Left lung (tissue), 10 donors: ENCODE data around the gene ZNF862. TPM values are rescaled to one million over a fixed set of nuclear protein-coding genes. Genes with fewer than 3 reads are reported as not detected.

Experiments
- ATAC-seq: fragments of 200-7000 bp; cut with Tn5 transposase; one replicate; pipeline ENCODE4 v1.9.1; 2020; ENCODE audit warnings: moderate library complexity
- DNase-seq, 4 donors: peaks; one replicate each; pipeline ENCODE4 v3.0.0-alpha.2; 2013 to 2020
- H3K27ac ChIP-seq, 2 donors: fragments of 200-600 bp; sonication (generic) in 1 of 2; one replicate each; pipeline versions ENCODE4 v1.5.0 to v1.8.0; 2020 to 2021
- H3K27me3 ChIP-seq, 2 donors: fragments of 200-600 bp; sonication (generic) in 1 of 2; one replicate each; pipeline versions ENCODE4 v1.5.0 to v1.8.0; 2020 to 2021
- H3K36me3 ChIP-seq, 2 donors: fragments of 200-600 bp; sonication (generic) in 1 of 2; one replicate each; pipeline versions ENCODE4 v1.5.0 to v1.8.0; 2020 to 2021
- H3K4me1 ChIP-seq, 2 donors: fragments of 200-600 bp; one replicate each; pipeline ENCODE4 v1.8.0; 2021
- H3K4me3 ChIP-seq, 2 donors: fragments of 200-600 bp; sonication (generic) in 1 of 2; one replicate each; pipeline versions ENCODE4 v1.5.0 to v1.8.0; 2020 to 2021; ENCODE audit warnings: mild to moderate bottlenecking in 1 of 2
- H3K9me3 ChIP-seq, 2 donors: fragments of 200-600 bp; sonication (generic) in 1 of 2; one replicate each; pipeline versions ENCODE4 v1.5.0 to v1.8.0; 2020 to 2021
- CTCF ChIP-seq, 2 donors: fragments of 200-600 bp; sonication (generic) in 1 of 2; IDR thresholded peaks; one replicate each; pipeline versions ENCODE4 v1.5.0 to v1.8.0; 2021; ENCODE audit warnings: antibody characterized with exemption in 2 of 2
- intact Hi-C, 2 donors: fragments of 100-400 bp; cut with DNase I; formaldehyde crosslinking; loops; one replicate each; pipeline versions ENCODE4 v1.11.2 to v1.14.2; 2022
- polyA plus RNA-seq, 6 donors: library from polyadenylated mRNA; unstranded; fragments of 120-200 nt; gene quantifications; one replicate each; pipeline ENCODE4 v1.2.1, GENCODE V29; 2013; ENCODE audit not compliant: insufficient read length in 6 of 6
- total RNA-seq, 2 donors: library from RNA; stranded (reverse); fragmentation: NEBNext Ultra II Directional; extraction: Animal tissue kit (Norgen Biotek cat#: 25700); gene quantifications; one replicate each; pipeline ENCODE4 v1.2.1, GENCODE V29; 2021
- donor health status: DM: no; HTN: yes; CAD: no.
- donor health status: DM: no; HTN: no; CAD: no.

Gene ZNF862
- total and polyA plus RNA-seq, 8 donors, result 9.8 to 27.8 (median 23.9) TPM

GRCh38 chr7:149862156-149862555 is 24.0 kb downstream of the ZNF862 start:
- Histone ChIP-seq H3K27me3 (no peaks in the 10 kb centered on the region), H3K9me3 (no peaks in the 10 kb centered on the region), H3K27ac (no peak overlapping the region), H3K4me1 (peaks cover 0 to 21% of the 10 kb centered on the region in 2 donors), H3K4me3 (no peak overlapping the region), H3K36me3 (peaks cover 0 to 56% of the 10 kb centered on the region in 2 donors)
- no peak for DNase-seq
- no peak for ATAC-seq
- intact Hi-C loops, result no loop called here
- no peak for TF ChIP-seq CTCF (IDR thresholded peaks at IDR 0.05)

GRCh38 chr7:149863500-149863899 is 25.3 kb downstream of the ZNF862 start:
- Histone ChIP-seq H3K4me1 (peaks cover 0 to 21% of the 10 kb centered on the region in 2 donors), H3K9me3 (no peaks in the 10 kb centered on the region), H3K27ac (no peak overlapping the region), H3K36me3 (peaks cover 0 to 56% of the 10 kb centered on the region in 2 donors), H3K4me3 (no peak overlapping the region), H3K27me3 (no peaks in the 10 kb centered on the region)
- no peak for DNase-seq
- no peak for ATAC-seq
- no peak for TF ChIP-seq CTCF (IDR thresholded peaks at IDR 0.05)
- intact Hi-C loops, result no loop called here

GRCh38 chr7:149864023-149864422 is 25.8 kb downstream of the ZNF862 start:
- intact Hi-C loops, result no loop called here
- H3K36me3 ChIP-seq, result peaks cover 0 to 56% of the 10 kb centered on the region in 2 donors
- no peaks in the 10 kb centered on the region for H3K27me3 ChIP-seq
- no peak for TF ChIP-seq CTCF (IDR thresholded peaks at IDR 0.05)
- DNase-seq (no peak), ATAC-seq (no peak)
- no peak overlapping the region for H3K27ac ChIP-seq
- peaks cover 0 to 21% of the 10 kb centered on the region in 2 donors for H3K4me1 ChIP-seq
- no peak overlapping the region for H3K4me3 ChIP-seq
- no peaks in the 10 kb centered on the region for H3K9me3 ChIP-seq

- Histone ChIP-seq H3K4me1 (peaks cover 0 to 21% of the 10 kb centered on the region in 2 donors), H3K27me3 (no peaks in the 10 kb centered on the region), H3K27ac (peak overlapping the region in 1 of 2 donors; percentile 30), H3K4me3 (no peak overlapping the region), H3K9me3 (no peaks in the 10 kb centered on the region), H3K36me3 (peaks cover 0 to 51% of the 10 kb centered on the region in 2 donors)
- ATAC-seq, result no peak
- intact Hi-C loops, result no loop called here
- TF ChIP-seq CTCF (IDR thresholded peaks at IDR 0.05), result no peak
- DNase-seq, result no peak
Observed at GRCh38 chr7:149864751-149865150, 26.6 kb downstream of the ZNF862 start.

GRCh38 chr7:149865437-149865836 is 27.3 kb downstream of the ZNF862 start:
- Histone ChIP-seq H3K9me3 (no peaks in the 10 kb centered on the region), H3K4me3 (no peak overlapping the region), H3K36me3 (peaks cover 0 to 46% of the 10 kb centered on the region in 2 donors), H3K4me1 (peaks cover 0 to 21% of the 10 kb centered on the region in 2 donors), H3K27ac (peak overlapping the region in 1 of 2 donors; percentile 30), H3K27me3 (no peaks in the 10 kb centered on the region)
- no peak for ATAC-seq
- intact Hi-C loops, result no loop called here
- no peak for DNase-seq
- TF ChIP-seq CTCF (IDR thresholded peaks at IDR 0.05), result no peak
